Stimulated activated CD4-positive, alpha-beta T cell treated with anti-CD3 and anti-CD28 coated beads, Interleukin-1b, Interleukin-23, amount 100 ng/mL, for 48 hours (primary cell): Measurements from ENCODE around the gene ERBB4.
"Not testable (repeated sequence)": the region's sequence is repeated elsewhere in the genome, so short reads cannot be mapped to it uniquely, and the experiment has no call there.

Experiments used
- DNase-seq: peaks from one replicate; pipeline ENCODE4 v3.0.0-alpha.2; 2020

ERBB4 gene

GRCh38 chr2:212193803-212194202, 344.8 kb downstream of the ERBB4 start:
- DNase-seq: no peak

DNA sequence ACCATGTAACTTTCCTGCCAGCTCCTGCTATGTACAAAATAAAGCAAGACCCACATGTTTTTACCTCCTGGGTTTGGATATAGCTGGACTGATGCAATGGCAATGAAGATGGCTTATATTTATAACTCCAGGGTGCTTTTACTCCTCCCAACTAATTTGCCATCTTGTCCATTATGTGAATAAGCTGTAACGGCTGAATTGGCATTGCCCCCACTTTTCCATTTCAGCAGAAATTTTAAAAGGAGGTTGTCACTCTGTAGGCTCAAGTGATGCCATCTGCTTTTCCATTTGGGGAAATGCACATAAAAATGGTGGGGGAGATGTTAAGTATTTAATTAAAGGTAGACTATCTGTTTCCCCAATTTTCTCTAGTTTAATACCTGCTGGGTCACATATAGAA, 345.5 kb downstream of the ERBB4 start:
- DNase-seq: no peak

GRCh38 chr2:212191438-212191837, 347.2 kb downstream of the ERBB4 start:
- DNase-seq: not testable (repeated sequence)

DNA sequence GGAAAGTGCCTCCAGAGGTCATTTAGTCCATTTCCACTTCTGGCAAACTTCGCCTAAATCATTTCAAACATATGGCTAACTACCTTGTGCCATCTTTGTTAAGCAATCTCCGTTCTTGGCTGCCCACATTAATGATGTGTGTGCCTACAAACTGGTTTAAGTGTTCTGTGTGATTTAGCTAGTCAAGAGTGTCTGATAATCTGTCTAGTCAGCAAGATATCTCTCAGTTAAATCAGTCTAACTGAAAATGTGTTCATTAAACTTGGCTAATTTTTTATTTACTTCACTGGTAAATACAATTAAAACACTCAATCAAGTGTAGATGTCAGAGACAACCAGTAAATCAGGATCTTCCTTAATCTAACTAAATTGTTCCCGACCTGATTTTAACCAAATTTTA, 352.4 kb downstream of the ERBB4 start:
- no peak for DNase-seq

DNA sequence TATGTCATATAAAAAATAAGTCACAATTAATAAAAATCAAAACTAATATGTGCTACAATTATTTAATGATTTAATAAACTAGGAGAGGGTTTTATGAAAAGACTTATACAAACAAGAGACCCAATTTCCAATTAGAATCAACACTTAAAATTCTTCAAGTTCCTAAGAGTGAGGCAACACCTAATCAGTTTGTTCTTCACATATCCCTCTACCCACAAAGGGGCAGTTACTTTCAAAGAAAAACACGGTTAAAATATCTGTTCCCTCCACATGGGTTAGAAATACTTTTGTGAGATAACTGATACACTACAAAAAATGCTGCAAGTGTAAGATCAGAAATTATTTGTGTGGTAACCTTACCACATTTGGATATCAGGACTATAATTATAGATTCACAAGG, 357.0 kb downstream of the ERBB4 start:
- DNase-seq: no peak

DNA sequence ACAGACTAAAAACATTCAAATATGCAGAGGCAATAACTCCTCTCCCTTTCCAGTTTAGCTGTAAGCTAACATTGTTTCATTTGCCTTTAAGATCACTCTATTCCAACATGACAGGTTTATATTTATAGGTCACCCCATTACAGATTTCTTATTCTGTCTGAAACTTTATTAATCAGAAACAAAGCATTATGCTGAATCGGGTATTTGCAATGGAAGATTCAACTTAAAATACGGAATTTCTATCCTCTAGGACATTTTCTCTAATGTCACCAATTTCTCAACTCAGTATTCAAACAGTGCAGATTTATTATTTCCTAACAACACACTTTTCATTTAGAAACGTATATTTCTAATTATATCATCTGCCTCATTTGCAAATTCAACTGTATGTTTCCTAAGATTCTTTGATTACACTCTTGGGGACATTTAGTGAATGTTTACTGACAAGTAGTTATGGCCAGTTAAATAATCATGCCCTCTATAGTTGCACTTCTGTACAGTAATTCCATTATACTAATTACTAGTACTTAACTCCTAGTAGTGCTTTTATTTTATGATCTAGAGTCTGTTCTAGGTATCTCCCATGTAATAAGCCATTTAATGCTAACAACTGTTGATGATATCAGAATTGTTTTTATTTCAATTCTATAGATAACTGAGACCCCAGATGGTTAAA, 358.1 kb downstream of the ERBB4 start:
- no peak for DNase-seq

- no peak for DNase-seq
These were observed 360.9 kb downstream of the ERBB4 start for GRCh38 chr2:212177724-212178123.

GRCh38 chr2:212176151-212176550, 362.5 kb downstream of the ERBB4 start:
- no peak for DNase-seq

DNA sequence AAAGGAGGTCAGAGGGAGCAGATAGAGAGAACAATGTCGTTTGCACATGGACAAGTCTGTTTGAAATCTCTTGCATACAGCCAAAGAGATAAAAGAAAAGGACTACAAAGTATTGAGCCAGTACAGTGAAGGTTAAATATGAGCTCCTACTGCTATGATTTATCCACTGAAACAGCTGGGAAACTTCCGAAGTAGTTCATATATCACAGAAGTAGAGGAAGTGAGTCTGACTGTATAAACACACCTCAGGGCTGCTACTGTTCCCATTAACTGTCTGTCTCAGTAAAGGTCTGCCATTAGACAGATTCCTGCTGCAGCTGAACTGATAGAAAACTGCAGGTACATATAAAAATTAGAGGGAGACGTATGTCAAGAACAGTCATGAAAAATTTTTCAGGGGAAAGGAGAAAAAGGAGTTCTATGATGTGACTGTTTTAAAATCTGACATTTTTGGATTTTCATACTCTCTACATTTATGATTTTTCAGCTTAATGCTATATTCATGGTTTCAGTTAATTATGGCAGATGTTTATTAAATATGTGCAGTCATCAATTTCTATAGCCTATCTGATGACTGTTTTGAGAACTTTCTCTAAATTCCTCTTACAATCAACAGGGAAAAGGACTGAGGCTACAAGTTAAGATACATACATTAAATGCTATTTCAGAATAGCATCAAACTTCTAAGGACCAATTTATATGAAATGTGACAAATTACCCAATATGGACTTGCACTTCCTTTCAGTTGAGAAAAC, 364.7 kb downstream of the ERBB4 start:
- DNase-seq: no peak

GRCh38 chr2:212173331-212173730, 365.3 kb downstream of the ERBB4 start:
- DNase-seq: no peak

DNA sequence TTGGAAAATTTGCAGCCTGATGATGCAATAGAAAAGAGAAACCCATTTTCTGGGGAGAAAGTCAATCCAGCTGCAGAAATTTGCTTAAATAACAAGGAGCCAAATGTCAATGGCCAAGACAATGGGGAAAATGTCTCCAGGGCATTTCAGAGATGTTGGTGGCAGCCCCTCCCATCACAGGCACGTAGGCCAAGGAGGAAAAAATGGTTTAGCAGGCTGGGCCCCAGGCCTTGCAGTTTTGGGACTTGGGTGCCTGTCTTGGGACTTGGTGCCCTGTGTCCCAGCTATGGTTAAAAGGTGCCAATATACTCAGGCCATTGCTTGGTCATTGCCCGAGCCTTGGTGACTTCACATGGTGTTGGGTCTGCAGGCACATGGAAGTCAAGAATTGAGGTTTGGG, 368.2 kb downstream of the ERBB4 start:
- no peak for DNase-seq

DNA sequence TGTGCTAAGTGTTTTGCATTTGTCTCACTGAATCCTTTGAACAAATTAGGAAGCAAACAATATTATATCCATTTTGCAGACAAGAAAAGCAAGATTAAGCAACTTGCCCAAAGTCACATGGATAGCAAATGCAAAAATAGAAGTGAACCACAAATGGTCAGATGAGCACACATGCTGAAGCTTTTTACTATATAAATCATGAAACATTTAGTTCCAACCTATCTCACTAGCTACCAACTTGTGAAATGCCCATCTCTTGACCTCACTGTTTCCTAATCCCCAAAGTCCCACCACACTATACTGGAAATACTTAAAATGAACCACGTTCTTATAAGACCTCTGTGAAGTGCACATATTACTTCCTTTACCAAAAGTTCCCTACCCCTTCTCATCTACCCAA, 380.5 kb downstream of the ERBB4 start:
- DNase-seq: no peak

DNA sequence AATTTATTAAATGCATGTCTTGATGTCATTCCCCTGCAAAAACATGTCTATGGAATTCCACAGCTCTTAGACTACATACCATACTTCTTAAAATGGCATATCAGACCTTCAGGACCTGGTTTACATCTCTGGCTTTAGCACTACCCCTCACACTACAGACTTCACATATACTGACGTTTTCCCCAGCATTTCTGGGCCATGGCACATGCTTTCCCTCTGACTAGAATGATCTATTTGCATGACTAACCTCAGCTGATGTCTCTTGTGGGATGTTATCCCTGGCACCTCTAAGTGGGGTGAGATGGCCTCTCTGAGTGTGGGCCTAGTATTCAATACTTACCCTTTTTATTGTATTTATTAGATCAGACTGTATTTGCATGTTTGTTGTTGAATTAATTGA, 381.6 kb downstream of the ERBB4 start:
- DNase-seq: no peak

DNA sequence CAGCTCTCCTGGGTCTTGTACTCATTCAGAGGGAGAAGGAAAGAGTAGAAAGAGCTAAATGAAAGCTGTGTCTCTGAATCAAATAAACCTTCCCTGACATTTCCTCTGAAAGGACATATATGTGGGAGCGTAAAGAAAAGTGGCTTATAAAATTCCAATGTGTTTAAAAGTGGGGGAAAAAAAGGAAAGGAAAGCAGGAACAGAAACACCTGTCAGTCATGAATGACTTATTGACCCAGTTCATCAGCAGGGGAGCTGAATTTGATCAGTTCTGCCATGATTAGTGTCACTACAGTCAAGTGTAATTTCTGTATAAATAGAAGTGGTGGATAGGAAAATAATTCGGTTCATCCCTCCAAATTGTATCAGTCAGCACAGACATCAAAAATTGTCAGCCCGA, 382.5 kb downstream of the ERBB4 start:
- no peak for DNase-seq

DNA sequence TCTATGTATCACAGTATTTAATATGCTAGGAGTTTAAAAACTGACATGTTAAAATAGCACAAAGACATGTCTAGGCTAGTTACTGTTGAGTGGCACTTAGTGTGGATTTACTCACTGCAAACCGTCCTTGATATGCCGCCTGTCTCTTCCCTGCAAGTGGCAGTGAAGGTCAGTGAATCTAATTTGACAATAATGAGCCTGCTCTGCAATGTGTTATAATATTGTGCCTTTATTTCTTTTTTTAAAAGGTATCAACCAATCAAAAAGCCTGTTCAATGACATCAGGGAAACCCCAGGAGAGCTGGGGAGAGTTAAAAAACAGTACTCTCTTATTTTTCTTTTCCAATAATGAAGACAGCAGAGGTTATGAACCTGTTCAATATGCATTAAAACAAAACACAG, 384.1 kb downstream of the ERBB4 start:
- no peak for DNase-seq

- DNase-seq: no peak
These were observed 384.7 kb downstream of the ERBB4 start for GRCh38 chr2:212153923-212154322.

DNA sequence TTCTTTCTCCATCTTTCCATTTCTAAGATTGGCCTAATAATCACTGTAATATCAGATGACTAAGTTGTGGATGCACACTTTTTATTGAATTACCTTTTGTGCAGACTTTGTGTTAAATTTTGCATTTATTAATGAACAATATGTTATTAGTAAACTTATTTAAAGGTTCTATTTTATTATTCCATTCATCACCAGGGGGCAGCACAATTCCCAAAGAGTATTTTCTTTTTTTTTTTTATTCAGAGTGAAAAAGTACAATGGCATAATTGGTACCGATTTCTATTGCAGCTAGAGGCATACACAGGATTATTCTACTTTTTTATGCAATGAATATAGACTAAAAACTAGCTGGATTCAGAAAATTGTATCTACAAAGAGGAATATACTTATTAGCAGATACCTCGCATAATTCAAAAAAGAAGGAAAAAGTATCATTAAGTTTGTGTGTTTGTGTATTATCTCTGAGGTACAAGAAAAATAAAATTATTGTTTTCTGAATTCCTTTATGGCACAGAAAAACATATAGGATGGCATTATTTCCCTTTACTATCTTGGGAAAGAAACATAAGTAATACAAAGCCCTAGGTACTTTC, 390.6 kb downstream of the ERBB4 start:
- no peak for DNase-seq

- no peak for DNase-seq
These were observed 392.2 kb downstream of the ERBB4 start for GRCh38 chr2:212146416-212146815.

GRCh38 chr2:212145121-212145520, 393.5 kb downstream of the ERBB4 start:
- no peak for DNase-seq

DNA sequence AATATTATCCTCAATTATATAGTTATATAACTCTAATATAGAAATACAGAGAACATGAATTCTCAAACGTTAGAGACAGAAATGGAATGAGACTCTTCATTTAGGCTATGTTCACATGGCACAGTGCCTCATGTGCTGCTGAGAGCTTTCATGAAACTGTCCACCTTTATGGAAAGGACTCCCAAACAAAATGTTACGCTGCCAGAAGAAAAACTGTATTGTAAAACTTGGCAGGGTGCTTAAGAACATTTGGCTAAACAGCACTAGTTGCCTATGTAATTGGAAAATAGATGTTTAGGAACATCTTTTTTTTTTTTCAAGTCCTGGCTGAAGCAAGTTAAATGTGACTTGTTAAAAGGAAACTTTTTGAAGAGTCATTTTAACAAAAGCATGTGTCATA, 396.0 kb downstream of the ERBB4 start:
- DNase-seq: no peak

- no peak for DNase-seq
These were observed 397.1 kb downstream of the ERBB4 start for GRCh38 chr2:212141499-212141898.

DNA sequence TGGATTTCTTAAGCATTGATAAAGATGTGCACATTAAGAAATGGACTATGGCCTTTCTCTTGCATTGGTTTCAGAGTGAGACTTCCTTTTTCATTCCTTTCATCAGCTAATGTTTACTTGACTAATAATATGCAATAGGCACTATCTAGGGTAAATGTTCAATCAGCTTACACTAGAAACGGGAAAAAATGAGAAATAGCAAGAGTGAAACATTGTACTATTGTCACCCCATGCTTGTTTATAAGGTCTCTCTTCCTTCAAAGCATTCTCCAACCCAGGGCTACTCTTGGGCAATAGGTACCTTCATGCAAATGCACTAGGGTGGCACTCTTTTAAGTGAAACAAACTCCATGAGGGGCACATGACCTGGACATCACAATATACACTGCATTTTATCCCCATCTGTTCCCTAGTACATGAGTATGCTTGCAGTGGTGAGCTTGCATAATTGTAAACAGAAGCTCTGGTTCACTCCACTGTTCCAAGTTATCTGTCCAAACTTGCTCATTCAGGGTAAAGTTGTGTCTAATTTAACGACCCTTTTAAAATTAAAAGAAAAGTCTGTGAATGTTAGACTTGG, 402.3 kb downstream of the ERBB4 start:
- DNase-seq: no peak

- DNase-seq: no peak
These were observed 402.9 kb downstream of the ERBB4 start for GRCh38 chr2:212135739-212136138.

GRCh38 chr2:212133337-212133736, 405.3 kb downstream of the ERBB4 start:
- DNase-seq: no peak
